Measurements from ENCODE around the gene IQCH. TPM values are rescaled to one million over a fixed set of nuclear protein-coding genes. Genes with fewer than 3 reads are reported as not detected.

IQCH gene
- polyA plus RNA-seq, 1 of the 3 experiments (the other 2 are of a cell fraction), result 0.81 TPM

GRCh38 chr15:67534360-67534759, 279.8 kb downstream of the IQCH start:
- peaks cover 0 to 9% of the 10 kb centered on the region in 2 experiments for H3K36me3 ChIP-seq (replicated peaks in 1 of 2; ENCODE audit: control insufficient read depth in 1 of 2, insufficient read depth in 2 of 2, low read length in 1 of 2)
- no peak overlapping the region for H2AFZ ChIP-seq (ENCODE audit: low read depth)
- no peaks in the 10 kb centered on the region for H3K9me2 ChIP-seq
- H3K27ac ChIP-seq (ENCODE audit: low read depth in 2 of 2, low read length in 1 of 2), result no peak overlapping the region
- H3K79me2 ChIP-seq (ENCODE audit: insufficient read depth), result no peaks in the 10 kb centered on the region
- no peak for DNase-seq
- H3K4me1 ChIP-seq (ENCODE audit: control insufficient read depth in 1 of 2, insufficient read depth in 2 of 2, low read depth in 1 of 2, low read length in 1 of 2), result peaks cover 0 to 5% of the 10 kb centered on the region in 2 experiments; a peak in 1 of 4 replicates
- no peak overlapping the region for H3K9ac ChIP-seq
- ChIA-PET POLR2A (no interaction called here), CTCF (no interaction called here)
- H4K20me1 ChIP-seq (ENCODE audit: insufficient read depth), result no peaks in the 10 kb centered on the region
- no peak overlapping the region for H3K4me3 ChIP-seq (ENCODE audit: low read depth in 2 of 2, low read length in 1 of 2)
- 77% methylated on average over 1 of the region's 1 CpG for WGBS (ENCODE audit: low lambda C conversion rate)
- H3K4me2 ChIP-seq, result no peak overlapping the region
- H3K9me3 ChIP-seq, result 0 out of 2 replicates have a peak, but pooled peaks cover 5% of the 10 kb centered on the region
- TF ChIP-seq YY1 (IDR thresholded peaks at IDR 0.05; ENCODE audit: low read depth) (no peak), GATA2 (CRISPR knock-in tag; IDR thresholded peaks at IDR 0.05) (no peak), FOXM1 (IDR thresholded peaks at IDR 0.05; ENCODE audit: low read depth) (no peak), RAD21 (IDR thresholded peaks at IDR 0.05; ENCODE audit: low read length) (no peak), USF1 (IDR thresholded peaks at IDR 0.05; ENCODE audit: borderline replicate concordance, low read depth) (no peak), SMC3 (IDR thresholded peaks at IDR 0.05; ENCODE audit: low read depth, low read length) (no peak), NFIC (IDR thresholded peaks at IDR 0.05; ENCODE audit: borderline replicate concordance) (no peak), PBX3 (IDR thresholded peaks at IDR 0.05) (no peak), CHD2 (IDR thresholded peaks at IDR 0.05; ENCODE audit: low read length, partially characterized antibody) (no peak), USF2 (IDR thresholded peaks at IDR 0.05; ENCODE audit: borderline replicate concordance, low read depth, low read length) (no peak), RFX5 (IDR thresholded peaks at IDR 0.05; ENCODE audit: low read length) (no peak), CTCF (IDR thresholded peaks at IDR 0.05) (no peak)
- no peaks in the 10 kb centered on the region for H3K27me3 ChIP-seq (ENCODE audit: insufficient read depth)
- H3F3A ChIP-seq (replicated peaks; ENCODE audit: insufficient read depth), result peaks cover 28% of the 10 kb centered on the region

- no peaks in the 10 kb centered on the region for H3K9me2 ChIP-seq
- no peak overlapping the region for H3K4me2 ChIP-seq
- no peaks in the 10 kb centered on the region for H4K20me1 ChIP-seq (ENCODE audit: insufficient read depth)
- no peak overlapping the region for H3K27ac ChIP-seq (ENCODE audit: low read depth in 2 of 2, low read length in 1 of 2)
- no peaks in the 10 kb centered on the region; a peak in 1 of 4 replicates for H3K4me1 ChIP-seq (ENCODE audit: control insufficient read depth in 1 of 2, insufficient read depth in 2 of 2, low read depth in 1 of 2, low read length in 1 of 2)
- no peaks in the 10 kb centered on the region for H3K9me3 ChIP-seq
- no peaks in the 10 kb centered on the region for H3K79me2 ChIP-seq (ENCODE audit: insufficient read depth)
- no peak overlapping the region for H3K4me3 ChIP-seq (ENCODE audit: low read depth in 2 of 2, low read length in 1 of 2)
- ChIA-PET POLR2A (no interaction called here), CTCF (interaction anchor here (0.6 kb wide), 1 partner anchor 625 kb away, joined by 3 read pairs; no protein-coding TSS in a partner anchor)
- H3K27me3 ChIP-seq (ENCODE audit: insufficient read depth), result no peaks in the 10 kb centered on the region
- no peaks in the 10 kb centered on the region for H3K36me3 ChIP-seq (replicated peaks in 1 of 2; ENCODE audit: control insufficient read depth in 1 of 2, insufficient read depth in 2 of 2, low read length in 1 of 2)
- 97% methylated on average over 1 of the region's 1 CpG for WGBS (ENCODE audit: low lambda C conversion rate)
- no peak overlapping the region for H2AFZ ChIP-seq (ENCODE audit: low read depth)
- no peak overlapping the region for H3K9ac ChIP-seq
- H3F3A ChIP-seq (replicated peaks; ENCODE audit: insufficient read depth), result peaks cover 5% of the 10 kb centered on the region
- TF ChIP-seq EZH2phosphoT487 (IDR thresholded peaks at IDR 0.05; ENCODE audit: borderline replicate concordance, low read depth) (no peak), RFX5 (IDR thresholded peaks at IDR 0.05; ENCODE audit: low read length) (no peak)
- no peak for DNase-seq
Measured at GRCh38 chr15:67537771-67538170, 283.2 kb downstream of the IQCH start.
